NCI-H524 (cell line): ENCODE data around the gene SUPT6H.

Source experiments
- DNase-seq, 2 experiments: peaks; one replicate each; lab custom pipeline; 2025; lab: John Stamatoyannopoulos, UW

The SUPT6H gene

GRCh38 chr17:28737770-28738679 is 76.0 kb downstream of the SUPT6H start:
- no peak for DNase-seq

- DNase-seq, result no peak
Observed at GRCh38 chr17:28738680-28739384, 76.8 kb downstream of the SUPT6H start.

- no peak for DNase-seq
Observed at GRCh38 chr17:28740406-28741357, 78.7 kb downstream of the SUPT6H start.

GRCh38 chr17:28741358-28742349 is 79.6 kb downstream of the SUPT6H start:
- DNase-seq, result peak; percentile 46 to 67

- peak; percentile 80 to 92 for DNase-seq
Observed at GRCh38 chr17:28743243-28744103, 81.5 kb downstream of the SUPT6H start, which contains the start of gene TRAF4. Gene TRAF4, plus strand, starts transcription at chr17:28744011. Its CDS starts 102 bp downstream, at chr17:28744113.

GRCh38 chr17:28744104-28744971 is 82.3 kb downstream of the SUPT6H start:
- DNase-seq, result peak; percentile 44 to 51

GRCh38 chr17:28744972-28745785 is 83.2 kb downstream of the SUPT6H start:
- peak; percentile 53 to 75 for DNase-seq

- DNase-seq, result no peak
Observed at GRCh38 chr17:28745786-28746411, 83.9 kb downstream of the SUPT6H start.

GRCh38 chr17:28746611-28747050 is 84.6 kb downstream of the SUPT6H start:
- peak; percentile 95 to 96 for DNase-seq

- DNase-seq, result peak; percentile 60 to 66
Observed at GRCh38 chr17:28747051-28747691, 85.2 kb downstream of the SUPT6H start.

GRCh38 chr17:28747801-28748750 is 86.1 kb downstream of the SUPT6H start:
- no peak for DNase-seq

GRCh38 chr17:28748852-28749515 is 87.0 kb downstream of the SUPT6H start:
- no peak for DNase-seq

- DNase-seq, result no peak
Observed at GRCh38 chr17:28749516-28750177, 87.6 kb downstream of the SUPT6H start.
